ENCODE results near the gene GP1BA. TPM values are rescaled to one million over a fixed set of nuclear protein-coding genes. Genes with fewer than 3 reads are reported as not detected.
"Not testable (repeated sequence)": the region's sequence is repeated elsewhere in the genome, so short reads cannot be mapped to it uniquely, and the experiment has no call there.

The GP1BA gene
- total RNA-seq, 2 experiments from 2014 or later, result not detected

GRCh38 chr17:4908301-4908700, 23.8 kb upstream of the GP1BA start:
- DNase-seq (peak; percentile 41), ATAC-seq (ENCODE audit: low read depth) (peak; percentile 34)
- no peaks in the 10 kb centered on the region for H3K9me3 Mint-ChIP-seq
- POLR2A ChIA-PET, result interaction anchor here (0.6 to 2.7 kb wide), 8 partner anchors 28 to 586 kb away, joined by 3 to 19 read pairs (median 6); partner anchors contain the start of genes PFN1, RNF167, SLC25A11 and SPAG7
- peaks cover 4% of the 10 kb centered on the region for H3K4me1 Mint-ChIP-seq
- H3K27me3 Mint-ChIP-seq, result peaks cover 11% of the 10 kb centered on the region
- H3K4me3 Mint-ChIP-seq, result no peak overlapping the region
- H3K27ac Mint-ChIP-seq, result no peak overlapping the region
- peaks cover 1% of the 10 kb centered on the region for H3K36me3 Mint-ChIP-seq

GRCh38 chr17:4908711-4909496, 23.2 kb upstream of the GP1BA start:
- DNase-seq (peak; percentile 82), ATAC-seq (ENCODE audit: low read depth) (peak; percentile 96)
- H3K36me3 Mint-ChIP-seq, result peaks cover 1% of the 10 kb centered on the region
- H3K27me3 Mint-ChIP-seq, result peaks cover 12% of the 10 kb centered on the region
- no peak overlapping the region for H3K4me3 Mint-ChIP-seq
- H3K4me1 Mint-ChIP-seq, result no peaks in the 10 kb centered on the region
- H3K9me3 Mint-ChIP-seq, result no peaks in the 10 kb centered on the region
- no peak overlapping the region for H3K27ac Mint-ChIP-seq
- POLR2A ChIA-PET, result interaction anchor here (0.5 to 2.7 kb wide), 19 partner anchors 9 to 586 kb away, joined by 3 to 19 read pairs (median 4); partner anchors contain the start of genes C17orf107, PFN1, RNF167 and SLC25A11

DNA sequence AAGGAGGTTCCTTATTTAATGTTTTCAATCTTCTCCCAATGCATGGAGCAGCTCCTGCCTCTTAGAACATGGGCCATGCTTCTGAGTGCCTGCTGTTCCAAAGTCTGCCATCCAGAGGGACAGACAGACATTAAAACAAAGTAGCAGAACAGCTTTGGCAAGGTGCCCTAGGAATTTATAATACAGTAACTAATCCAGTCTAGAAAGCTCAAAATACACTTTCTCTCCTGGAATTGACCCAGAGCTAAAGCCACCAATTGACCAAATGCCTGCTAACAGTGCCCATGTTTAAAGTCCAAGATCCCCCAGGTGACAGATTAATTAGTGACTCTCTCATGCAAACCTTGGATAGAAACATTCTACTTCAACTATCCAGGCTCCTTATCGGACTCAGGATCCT, 18.1 kb upstream of the GP1BA start:
- peaks cover 1% of the 10 kb centered on the region for H3K36me3 Mint-ChIP-seq

GRCh38 chr17:4914551-4914950, 17.5 kb upstream of the GP1BA start:
- H3K9me3 Mint-ChIP-seq; H3K36me3 Mint-ChIP-seq; DNase-seq; H3K27me3 Mint-ChIP-seq; H3K27ac Mint-ChIP-seq; H3K4me1 Mint-ChIP-seq; H3K4me3 Mint-ChIP-seq; ATAC-seq (ENCODE audit: low read depth): not testable (repeated sequence)
- POLR2A ChIA-PET, result interaction anchor here (0.9 kb wide), 1 partner anchor 26 kb away, joined by 3 read pairs; the partner anchor contains the start of genes RNF167 and SLC25A11

More for the DNA sequence above, 18.1 kb upstream of the GP1BA start:
- Mint-ChIP-seq H3K27ac (no peak overlapping the region), H3K4me3 (no peak overlapping the region), H3K9me3 (no peaks in the 10 kb centered on the region), H3K4me1 (no peaks in the 10 kb centered on the region), H3K27me3 (peaks cover 9% of the 10 kb centered on the region)
- DNase-seq, result no peak
- POLR2A ChIA-PET, result interaction anchor here (0.6 to 0.9 kb wide), 3 partner anchors 26 to 53 kb away, joined by 3 read pairs; partner anchors contain the start of genes RNF167 and SLC25A11
- ATAC-seq (ENCODE audit: low read depth), result no peak

DNA sequence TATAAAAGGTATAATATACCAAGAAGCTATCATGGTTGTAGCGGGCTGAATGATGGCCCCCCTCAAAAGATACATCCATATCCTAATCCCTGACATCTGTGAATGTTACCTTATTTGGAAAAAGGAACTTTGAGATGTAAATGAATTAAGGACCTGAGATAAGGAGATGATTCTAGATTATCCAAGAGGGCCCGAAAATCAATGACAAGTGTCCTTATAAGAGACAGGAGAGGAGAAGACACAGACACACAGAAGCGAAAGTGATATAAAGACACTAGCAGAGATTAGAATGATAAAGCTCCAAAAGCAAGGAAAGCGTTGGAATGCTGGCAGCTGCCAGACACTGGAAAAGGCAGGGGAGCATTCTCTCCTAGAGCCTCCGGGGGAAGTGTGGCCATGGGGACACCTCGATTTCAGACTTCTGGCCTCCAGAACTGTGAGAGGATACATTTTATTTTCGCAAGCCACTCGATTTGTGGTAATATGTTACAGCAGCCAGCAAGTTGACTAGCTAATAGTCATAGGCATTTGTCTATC, 12.5 kb upstream of the GP1BA start:
- no peaks in the 10 kb centered on the region for H3K27me3 Mint-ChIP-seq
- POLR2A ChIA-PET, result interaction anchor here (0.7 kb wide), 1 partner anchor 20 kb away, joined by 3 read pairs; the partner anchor contains the start of genes RNF167 and SLC25A11

GRCh38 chr17:4920351-4921048, 11.6 kb upstream of the GP1BA start:
- H3K9me3 Mint-ChIP-seq, result no peaks in the 10 kb centered on the region
- H3K4me3 Mint-ChIP-seq, result no peak overlapping the region
- no peaks in the 10 kb centered on the region for H3K27me3 Mint-ChIP-seq
- no peak overlapping the region for H3K27ac Mint-ChIP-seq
- ATAC-seq (ENCODE audit: low read depth), result no peak
- POLR2A ChIA-PET, result interaction anchor here (0.7 kb wide), 1 partner anchor 19 kb away, joined by 3 read pairs; the partner anchor contains the start of genes RNF167 and SLC25A11
- H3K36me3 Mint-ChIP-seq, result peaks cover 2% of the 10 kb centered on the region
- DNase-seq, result no peak
- H3K4me1 Mint-ChIP-seq, result peaks cover 2% of the 10 kb centered on the region

More for the DNA sequence above, 12.5 kb upstream of the GP1BA start:
- ATAC-seq (ENCODE audit: low read depth) (no peak), DNase-seq (no peak)
- peaks cover 2% of the 10 kb centered on the region for H3K4me1 Mint-ChIP-seq
- H3K36me3 Mint-ChIP-seq, result peaks cover 2% of the 10 kb centered on the region
- H3K27ac Mint-ChIP-seq, result no peak overlapping the region
- H3K9me3 Mint-ChIP-seq, result no peaks in the 10 kb centered on the region
- no peak overlapping the region for H3K4me3 Mint-ChIP-seq

- H3K9me3 Mint-ChIP-seq, result no peaks in the 10 kb centered on the region
- ATAC-seq (ENCODE audit: low read depth) (no peak), DNase-seq (no peak)
- H3K36me3 Mint-ChIP-seq, result peaks cover 2% of the 10 kb centered on the region
- no peak overlapping the region for H3K4me3 Mint-ChIP-seq
- H3K27me3 Mint-ChIP-seq, result no peaks in the 10 kb centered on the region
- H3K27ac Mint-ChIP-seq, result no peak overlapping the region
- POLR2A ChIA-PET, result no interaction called here
- peaks cover 2% of the 10 kb centered on the region for H3K4me1 Mint-ChIP-seq
Measured at GRCh38 chr17:4921320-4921719, 10.8 kb upstream of the GP1BA start.

DNA sequence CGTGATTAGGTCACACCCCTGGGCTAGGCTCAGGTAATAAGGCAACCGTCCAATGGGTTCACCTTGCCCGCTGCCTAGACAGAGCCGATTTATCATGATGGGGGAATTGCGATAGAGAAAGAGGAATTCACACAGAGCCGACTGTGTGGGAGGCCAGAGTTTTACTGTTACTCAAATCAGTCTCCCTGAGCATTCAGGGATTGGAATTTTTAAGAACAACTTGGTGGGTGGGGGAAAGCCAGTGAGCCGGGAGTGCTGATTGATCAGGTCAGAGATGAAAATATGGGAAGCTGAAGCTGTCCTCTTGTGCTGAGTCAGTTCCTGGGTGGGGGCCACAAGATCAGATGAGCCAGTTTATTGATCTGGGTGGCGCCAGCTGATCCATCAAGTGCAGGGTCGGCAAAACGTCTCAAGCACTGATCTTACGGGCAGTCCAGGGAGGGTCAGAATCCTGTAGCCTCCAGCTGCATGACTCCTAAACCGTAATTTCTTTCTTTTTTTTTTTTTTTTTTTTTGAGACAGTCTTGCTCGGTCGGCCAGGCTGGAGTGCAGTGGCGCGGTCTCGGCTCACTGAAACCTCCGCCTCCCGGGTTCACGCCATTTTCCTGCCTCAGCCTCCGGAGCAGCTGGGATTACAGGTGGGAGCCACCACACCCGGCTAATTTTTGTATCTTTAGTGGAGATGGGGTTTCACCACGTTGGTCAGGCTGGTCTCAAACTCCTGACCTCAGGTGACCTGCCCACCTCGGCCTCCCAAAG, 5.3 kb upstream of the GP1BA start:
- DNase-seq; ATAC-seq (ENCODE audit: low read depth); H3K4me3 Mint-ChIP-seq; H3K4me1 Mint-ChIP-seq; H3K27me3 Mint-ChIP-seq; H3K9me3 Mint-ChIP-seq; H3K27ac Mint-ChIP-seq: not testable (repeated sequence)
- POLR2A ChIA-PET, result interaction anchor here (0.6 kb wide), 1 partner anchor 56 kb away, joined by 4 read pairs; no protein-coding TSS in a partner anchor
- peaks cover 27% of the 10 kb centered on the region for H3K36me3 Mint-ChIP-seq

DNA sequence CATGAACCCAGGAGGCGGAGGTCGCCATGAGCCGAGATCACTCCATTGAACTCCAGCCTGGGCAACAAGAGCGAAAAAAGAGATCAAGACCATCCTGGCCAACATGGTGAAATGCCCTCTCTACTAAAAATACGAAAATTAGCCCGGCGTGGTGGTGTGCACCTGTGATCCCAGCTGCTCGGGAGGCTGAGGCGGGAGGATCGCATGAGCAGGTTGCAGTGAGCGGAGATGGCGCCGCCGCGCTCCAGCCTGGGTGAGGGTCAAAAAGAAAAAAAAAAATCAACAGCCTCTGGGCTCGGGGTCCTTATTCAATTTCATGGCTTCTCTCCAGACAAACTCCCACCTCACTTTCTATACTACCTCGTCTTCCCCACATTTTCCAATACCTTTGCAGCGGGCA, 3.2 kb upstream of the GP1BA start:
- H3K4me1 Mint-ChIP-seq, result peaks cover 12% of the 10 kb centered on the region
- H3K27me3 Mint-ChIP-seq, result no peaks in the 10 kb centered on the region
- H3K4me3 Mint-ChIP-seq, result no peak overlapping the region
- no peak overlapping the region for H3K27ac Mint-ChIP-seq
- peaks cover 34% of the 10 kb centered on the region for H3K36me3 Mint-ChIP-seq
- POLR2A ChIA-PET, result interaction anchor here (1.0 to 1.1 kb wide), 2 partner anchors 16 to 17 kb away, joined by 3 read pairs; no protein-coding TSS in a partner anchor
- ATAC-seq (ENCODE audit: low read depth) (no peak), DNase-seq (no peak)
- H3K9me3 Mint-ChIP-seq, result no peaks in the 10 kb centered on the region

GRCh38 chr17:4932756-4933155, 679 bp downstream of the GP1BA start:
- H3K27ac Mint-ChIP-seq, result no peak overlapping the region
- H3K36me3 Mint-ChIP-seq, result peaks cover 45% of the 10 kb centered on the region
- no peaks in the 10 kb centered on the region for H3K27me3 Mint-ChIP-seq
- DNase-seq (no peak), ATAC-seq (ENCODE audit: low read depth) (no peak)
- no peaks in the 10 kb centered on the region for H3K9me3 Mint-ChIP-seq
- H3K4me1 Mint-ChIP-seq, result peaks cover 30% of the 10 kb centered on the region
- POLR2A ChIA-PET, result no interaction called here
- no peak overlapping the region for H3K4me3 Mint-ChIP-seq

- DNase-seq, result no peak
- Mint-ChIP-seq H3K9me3 (no peaks in the 10 kb centered on the region), H3K27ac (peak overlapping the region; percentile 52), H3K4me3 (no peak overlapping the region), H3K27me3 (no peaks in the 10 kb centered on the region), H3K4me1 (peaks cover 33% of the 10 kb centered on the region), H3K36me3 (peaks cover 45% of the 10 kb centered on the region)
- POLR2A ChIA-PET, result interaction anchor here (0.8 to 1.3 kb wide), 4 partner anchors 34 to 97 kb away, joined by 3 read pairs; no protein-coding TSS in a partner anchor
- no peak for ATAC-seq (ENCODE audit: low read depth)
Measured at GRCh38 chr17:4933646-4934045, 1.6 kb downstream of the GP1BA start.

DNA sequence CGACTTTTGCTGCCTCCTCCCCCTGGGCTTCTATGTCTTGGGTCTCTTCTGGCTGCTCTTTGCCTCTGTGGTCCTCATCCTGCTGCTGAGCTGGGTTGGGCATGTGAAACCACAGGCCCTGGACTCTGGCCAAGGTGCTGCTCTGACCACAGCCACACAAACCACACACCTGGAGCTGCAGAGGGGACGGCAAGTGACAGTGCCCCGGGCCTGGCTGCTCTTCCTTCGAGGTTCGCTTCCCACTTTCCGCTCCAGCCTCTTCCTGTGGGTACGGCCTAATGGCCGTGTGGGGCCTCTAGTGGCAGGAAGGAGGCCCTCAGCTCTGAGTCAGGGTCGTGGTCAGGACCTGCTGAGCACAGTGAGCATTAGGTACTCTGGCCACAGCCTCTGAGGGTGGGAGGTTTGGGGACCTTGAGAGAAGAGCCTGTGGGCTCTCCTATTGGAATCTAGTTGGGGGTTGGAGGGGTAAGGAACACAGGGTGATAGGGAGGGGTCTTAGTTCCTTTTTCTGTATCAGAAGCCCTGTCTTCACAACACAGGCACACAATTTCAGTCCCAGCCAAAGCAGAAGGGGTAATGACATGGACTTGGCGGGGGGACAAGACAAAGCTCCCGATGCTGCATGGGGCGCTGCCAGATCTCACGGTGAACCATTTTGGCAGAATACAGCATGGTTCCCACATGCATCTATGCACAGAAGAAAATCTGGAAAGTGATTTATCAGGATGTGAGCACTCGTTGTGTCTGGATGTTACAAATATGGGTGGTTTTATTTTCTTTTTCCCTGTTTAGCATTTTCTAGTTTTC, 2.3 kb downstream of the GP1BA start:
- no peaks in the 10 kb centered on the region for H3K9me3 Mint-ChIP-seq
- H3K27ac Mint-ChIP-seq, result peak overlapping the region; percentile 52
- ATAC-seq (ENCODE audit: low read depth), result peak; percentile 35
- H3K27me3 Mint-ChIP-seq, result no peaks in the 10 kb centered on the region
- peaks cover 42% of the 10 kb centered on the region for H3K36me3 Mint-ChIP-seq
- POLR2A ChIA-PET, result interaction anchor here (0.8 to 1.3 kb wide), 7 partner anchors 9 to 96 kb away, joined by 3 to 4 read pairs (median 3); partner anchors contain the start of gene PFN1
- no peak for DNase-seq
- peak overlapping the region; percentile 3 for H3K4me3 Mint-ChIP-seq
- H3K4me1 Mint-ChIP-seq, result peaks cover 38% of the 10 kb centered on the region

Measured in activated naive CD8-positive, alpha-beta T cell treated with anti-CD3 and anti-CD28 coated beads, Interleukin-2, amount 10 ng/mL, durations not matched to agents 7 days and 5 days (primary cell).